Large intestine (tissue), 3 donors: ENCODE results near the gene CNOT9. TPM values are rescaled to one million over a fixed set of nuclear protein-coding genes. Genes with fewer than 3 reads are reported as not detected.

ENCODE experiments used
- DNase-seq, 2 donors: peaks; one replicate each; pipeline versions ENCODE4 v3.0.0 to v3.0.0-alpha.2; 2013
- H3K27ac ChIP-seq: one replicate; pipeline ENCODE4 v1.5.1; 2013; ENCODE audit warnings: low read length
- H3K27me3 ChIP-seq: 2 replicates; pipeline ENCODE4 v1.6.1; 2013; ENCODE audit warnings: low read length; ENCODE audit not compliant: control insufficient read depth, insufficient read depth
- H3K36me3 ChIP-seq: 2 replicates; pipeline ENCODE4 v1.6.1; 2013; ENCODE audit warnings: low read length; ENCODE audit not compliant: control insufficient read depth, insufficient read depth
- H3K4me1 ChIP-seq: one replicate; pipeline ENCODE4 v1.6.1; 2013; ENCODE audit warnings: low read length; ENCODE audit not compliant: control insufficient read depth, insufficient read depth
- H3K4me3 ChIP-seq: one replicate; pipeline ENCODE4 v1.5.1; 2013; ENCODE audit warnings: low read length
- H3K9me3 ChIP-seq: one replicate; pipeline ENCODE4 v1.6.1; 2013; ENCODE audit warnings: mild to moderate bottlenecking, low read depth, low read length, moderate library complexity; ENCODE audit not compliant: control insufficient read depth
- WGBS: methylation state at CpG from one replicate; pipeline ENCODE4 v1.1.5; 2013; ENCODE audit warnings: low lambda C conversion rate; ENCODE audit not compliant: insufficient coverage; 5-methylcytosine and 5-hydroxymethylcytosine counted together
- polyA plus RNA-seq: library from polyadenylated mRNA; unstranded; fragments of 120-200 nt; gene quantifications from one replicate; pipeline ENCODE4 v1.2.1, GENCODE V29; 2013

Gene CNOT9
- polyA plus RNA-seq, 1 donor: 37.8 TPM

- Histone ChIP-seq H3K27me3 (no peaks in the 10 kb centered on the region), H3K9me3 (no peaks in the 10 kb centered on the region), H3K27ac (no peak overlapping the region), H3K4me3 (no peak overlapping the region), H3K36me3 (peaks cover 74% of the 10 kb centered on the region), H3K4me1 (peaks cover 22% of the 10 kb centered on the region)
- DNase-seq: no peak
- WGBS: no CpG with 5 or more reads among the region's 17 CpGs
These were observed 74.1 kb downstream of the CNOT9 start for GRCh38 chr2:218642786-218643185.

GRCh38 chr2:218643751-218644310 lies 75.2 kb downstream of the CNOT9 start:
- peaks cover 22% of the 10 kb centered on the region for H3K4me1 ChIP-seq
- H3K4me3 ChIP-seq: no peak overlapping the region
- no peak for DNase-seq
- peaks cover 74% of the 10 kb centered on the region for H3K36me3 ChIP-seq
- no peak overlapping the region for H3K27ac ChIP-seq
- H3K9me3 ChIP-seq: no peaks in the 10 kb centered on the region
- no CpG with 5 or more reads among the region's 10 CpGs for WGBS
- H3K27me3 ChIP-seq: no peaks in the 10 kb centered on the region

DNA sequence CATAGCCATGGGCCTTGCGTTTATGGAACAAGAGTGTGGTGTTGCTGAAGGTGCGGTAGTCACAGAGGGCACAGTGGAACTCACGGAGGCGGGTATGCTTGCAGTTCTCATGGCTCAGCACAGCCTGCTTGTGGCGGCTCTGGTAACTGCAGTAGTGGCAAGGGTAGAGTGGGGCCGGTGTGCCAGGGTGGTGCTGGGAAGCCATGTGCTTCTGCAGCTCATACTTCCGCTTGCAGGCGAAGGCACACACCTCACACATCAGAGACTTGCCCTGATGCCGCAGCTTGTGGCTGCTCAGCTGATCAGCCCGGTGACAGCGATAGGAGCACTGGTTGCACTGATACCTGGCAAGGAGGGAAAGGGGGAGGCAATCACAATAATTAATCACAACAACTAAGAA lies 76.1 kb downstream of the CNOT9 start:
- H3K27me3 ChIP-seq: no peaks in the 10 kb centered on the region
- WGBS: no CpG with 5 or more reads among the region's 11 CpGs
- H3K36me3 ChIP-seq: peaks cover 76% of the 10 kb centered on the region
- H3K9me3 ChIP-seq: no peaks in the 10 kb centered on the region
- H3K27ac ChIP-seq: peak overlapping the region; percentile 78
- no peak for DNase-seq
- no peak overlapping the region for H3K4me3 ChIP-seq
- peaks cover 22% of the 10 kb centered on the region for H3K4me1 ChIP-seq

DNA sequence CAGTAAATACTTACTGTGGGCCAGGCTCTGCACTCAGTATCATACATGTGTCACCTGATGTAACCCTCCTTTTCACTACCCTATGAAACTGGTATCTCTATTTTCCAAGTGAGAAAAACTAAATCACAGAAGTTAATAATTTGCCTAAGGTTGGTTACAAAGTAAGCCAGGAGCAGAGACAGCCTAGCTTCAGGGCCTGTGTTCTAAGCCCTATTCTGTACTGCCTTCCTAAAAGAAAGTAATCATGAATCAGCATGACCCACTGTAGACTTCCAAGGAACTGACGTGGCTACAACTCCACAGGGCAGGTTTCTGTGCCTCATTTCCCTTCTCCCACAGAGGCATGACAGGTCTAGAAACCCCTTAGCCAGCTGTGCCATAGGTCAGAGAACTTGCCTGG lies 76.5 kb downstream of the CNOT9 start:
- peak; percentile 56 to 83 for DNase-seq
- peaks cover 78% of the 10 kb centered on the region for H3K36me3 ChIP-seq

More for the DNA sequence above, 76.5 kb downstream of the CNOT9 start:
- WGBS: 0% methylated on average over 1 of the region's 1 CpG
- Histone ChIP-seq H3K9me3 (no peaks in the 10 kb centered on the region), H3K4me1 (peaks cover 22% of the 10 kb centered on the region), H3K4me3 (no peak overlapping the region), H3K27me3 (no peaks in the 10 kb centered on the region), H3K27ac (peak overlapping the region; percentile 78)

Other genes with a start within 250 kb of the CNOT9 start
- gene CATIP, start 212.0 kb upstream of the CNOT9 start, polyA plus RNA-seq: 0.12 TPM
- gene SLC11A1, start 186.6 kb upstream of the CNOT9 start, polyA plus RNA-seq: 0.84 TPM
- gene CTDSP1, start 169.0 kb upstream of the CNOT9 start, polyA plus RNA-seq: 177 TPM
- 498 TPM for gene VIL1, start 149.7 kb upstream of the CNOT9 start, polyA plus RNA-seq
- 9.0 TPM for gene USP37, start 488 bp upstream of the CNOT9 start, polyA plus RNA-seq
- gene PLCD4, start 39.1 kb downstream of the CNOT9 start, polyA plus RNA-seq: 4.0 TPM
- 14.8 TPM for gene ZNF142, start 90.8 kb downstream of the CNOT9 start, polyA plus RNA-seq
- gene BCS1L, start 90.8 kb downstream of the CNOT9 start, polyA plus RNA-seq: 39.5 TPM
- 22.1 TPM for gene RNF25, start 103.2 kb downstream of the CNOT9 start, polyA plus RNA-seq
- 44.6 TPM for gene STK36, start 103.2 kb downstream of the CNOT9 start, polyA plus RNA-seq
- 31.7 TPM for gene TTLL4, start 142.0 kb downstream of the CNOT9 start, polyA plus RNA-seq
- 109 TPM for gene CYP27A1, start 213.3 kb downstream of the CNOT9 start, polyA plus RNA-seq